Measurements from ENCODE around the gene AP1B1.

AP1B1 gene

GRCh38 chr22:29310065-29310862, 78.1 kb downstream of the AP1B1 start:
- no peak for TF ChIP-seq CTCF (IDR thresholded peaks at IDR 0.05; ENCODE audit: extremely low read depth, missing control alignments)
- DNase-seq (ENCODE audit: low spot score): peak; percentile 32

DNA sequence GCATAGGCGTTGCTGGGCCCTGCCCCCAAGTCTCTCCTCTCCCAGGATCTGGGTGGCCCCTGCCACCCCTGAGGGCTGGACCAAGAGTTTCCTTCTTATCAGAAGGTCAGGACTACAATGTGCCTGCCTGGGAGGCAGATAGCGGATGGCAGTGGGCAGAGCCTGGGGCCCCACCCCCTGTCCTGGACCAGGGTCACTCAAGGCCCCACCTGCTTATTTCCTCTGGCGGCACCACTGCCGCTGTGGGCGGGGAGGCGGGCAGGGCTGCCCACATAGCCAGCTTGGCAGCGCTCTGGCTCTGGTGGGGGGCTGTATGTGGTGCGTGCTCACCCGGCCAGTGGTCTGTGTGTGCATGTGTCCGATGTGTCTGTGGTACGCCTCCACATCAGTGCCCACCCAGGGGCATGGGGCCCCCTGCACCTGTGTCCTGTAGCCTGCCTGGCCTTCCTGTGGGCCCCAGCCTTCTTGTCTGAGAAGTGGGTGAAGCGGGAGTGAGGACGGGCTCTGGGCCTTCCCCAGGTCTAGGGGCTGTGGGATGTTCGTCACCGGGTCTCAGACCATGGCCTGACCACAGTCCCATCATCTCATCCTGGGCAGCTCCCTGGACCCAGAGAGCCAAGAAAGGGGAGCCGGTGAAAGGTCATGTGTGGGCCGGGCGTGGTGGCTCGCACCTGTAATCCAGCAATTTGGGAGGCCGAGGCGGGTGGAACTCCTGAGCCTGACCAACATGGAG, 78.9 kb downstream of the AP1B1 start:
- peak; percentile 38 for DNase-seq (ENCODE audit: low spot score)
- TF ChIP-seq CTCF (IDR thresholded peaks at IDR 0.05; ENCODE audit: extremely low read depth, missing control alignments): no peak

DNA sequence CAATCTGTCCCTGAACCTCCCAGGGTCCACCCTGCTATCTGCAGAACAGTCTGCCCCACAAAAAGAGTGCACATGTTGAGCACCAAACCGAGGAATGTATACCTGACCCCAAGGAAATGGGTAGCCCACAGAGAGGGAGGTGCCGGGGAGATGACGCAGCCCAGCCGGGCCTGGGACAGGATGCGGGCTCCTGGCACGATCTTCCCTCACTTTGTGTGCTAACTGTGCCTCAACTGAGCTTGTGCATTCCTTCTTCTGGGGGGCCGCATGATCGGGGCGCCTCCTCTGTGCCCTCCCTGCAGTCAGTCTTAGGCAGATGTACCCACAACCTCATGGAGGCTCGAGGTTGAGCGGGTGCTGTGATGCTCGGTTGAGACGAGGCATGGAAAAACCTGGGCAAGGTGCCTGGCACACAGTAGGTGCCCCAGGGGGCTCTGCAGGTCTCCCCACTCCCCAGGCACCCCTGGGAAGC, 79.5 kb downstream of the AP1B1 start:
- peak; percentile 50 for DNase-seq (ENCODE audit: low spot score)
- TF ChIP-seq CTCF (IDR thresholded peaks at IDR 0.05; ENCODE audit: extremely low read depth, missing control alignments): no peak

DNA sequence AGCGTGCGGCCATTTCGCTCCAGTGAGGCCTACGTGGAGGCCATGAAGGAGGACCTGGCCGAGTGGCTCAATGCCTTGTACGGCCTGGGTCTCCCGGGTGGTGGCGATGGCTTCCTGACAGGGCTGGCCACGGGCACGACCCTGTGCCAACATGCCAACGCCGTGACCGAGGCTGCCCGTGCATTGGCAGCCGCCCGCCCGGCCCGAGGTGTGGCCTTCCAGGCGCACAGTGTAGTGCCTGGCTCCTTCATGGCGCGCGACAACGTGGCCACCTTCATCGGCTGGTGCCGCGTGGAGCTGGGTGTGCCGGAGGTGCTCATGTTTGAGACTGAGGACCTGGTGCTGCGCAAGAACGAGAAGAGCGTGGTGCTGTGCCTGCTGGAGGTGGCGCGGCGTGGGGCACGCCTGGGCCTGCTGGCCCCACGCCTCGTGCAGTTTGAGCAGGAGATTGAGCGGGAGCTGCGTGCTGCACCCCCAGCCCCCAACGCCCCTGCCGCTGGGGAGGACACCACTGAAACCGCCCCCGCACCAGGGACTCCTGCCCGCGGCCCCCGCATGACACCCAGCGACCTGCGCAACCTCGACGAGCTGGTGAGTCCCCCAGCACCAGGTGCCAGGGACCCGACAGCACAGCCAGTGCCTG, 80.1 kb downstream of the AP1B1 start:
- DNase-seq (ENCODE audit: low spot score): peak; percentile 26
- no peak for TF ChIP-seq CTCF (IDR thresholded peaks at IDR 0.05; ENCODE audit: extremely low read depth, missing control alignments)

- no peak for TF ChIP-seq CTCF (IDR thresholded peaks at IDR 0.05; ENCODE audit: extremely low read depth, missing control alignments)
- DNase-seq (ENCODE audit: low spot score): peak; percentile 48
These were observed 80.7 kb downstream of the AP1B1 start for GRCh38 chr22:29307596-29308147.

DNA sequence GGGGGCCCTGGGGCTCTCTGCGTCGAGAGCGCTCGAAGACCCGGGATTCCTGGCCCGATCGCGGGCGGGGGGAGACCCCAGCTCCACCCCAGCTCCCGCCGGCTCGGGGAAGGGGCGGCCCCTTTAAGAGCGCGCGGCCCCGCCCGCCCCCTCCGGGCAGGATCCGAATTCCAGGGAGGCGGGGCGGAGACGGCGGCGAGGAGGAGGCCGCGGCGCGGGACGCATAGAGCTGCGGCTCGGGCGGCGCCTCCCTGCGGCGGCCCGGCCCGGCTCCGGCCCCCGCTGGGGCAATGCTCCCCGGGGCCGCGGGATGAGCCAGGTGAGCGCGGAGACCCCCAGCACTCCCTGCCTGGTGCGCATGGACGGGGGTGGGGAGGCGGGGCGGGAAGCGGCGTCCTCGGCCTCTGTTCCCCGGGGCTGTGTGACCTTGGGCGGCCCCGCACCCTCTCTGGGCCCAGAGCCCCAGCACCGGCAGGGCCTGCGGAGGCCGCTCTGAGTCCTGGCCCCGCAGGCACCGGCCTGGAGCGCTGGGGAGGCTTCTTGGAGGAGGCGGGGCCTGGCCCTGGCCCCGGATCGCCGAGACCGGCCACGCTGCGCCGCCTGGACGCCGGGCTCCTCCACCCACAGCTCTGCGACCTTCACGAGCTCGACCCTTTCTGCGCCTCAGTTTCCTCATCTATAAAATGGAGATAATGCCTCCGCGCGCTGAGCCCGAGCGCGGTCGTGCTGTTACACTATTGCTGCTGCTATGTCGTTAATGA, 81.4 kb downstream of the AP1B1 start:
- DNase-seq (ENCODE audit: low spot score): peak; percentile 62
- TF ChIP-seq CTCF (IDR thresholded peaks at IDR 0.05; ENCODE audit: extremely low read depth, missing control alignments): no peak
